Activated CD4-positive, alpha-beta T cell treated with anti-CD3 and anti-CD28 coated beads for 48 hours (primary cell): Measurements from ENCODE around the gene NFIA.

ENCODE experiments used
- DNase-seq: peaks from one replicate; pipeline ENCODE4 v3.0.0-alpha.2; 2020

NFIA gene

GRCh38 chr1:61085206-61085982 lies 3.0 kb downstream of the NFIA start:
- no peak for DNase-seq

DNA sequence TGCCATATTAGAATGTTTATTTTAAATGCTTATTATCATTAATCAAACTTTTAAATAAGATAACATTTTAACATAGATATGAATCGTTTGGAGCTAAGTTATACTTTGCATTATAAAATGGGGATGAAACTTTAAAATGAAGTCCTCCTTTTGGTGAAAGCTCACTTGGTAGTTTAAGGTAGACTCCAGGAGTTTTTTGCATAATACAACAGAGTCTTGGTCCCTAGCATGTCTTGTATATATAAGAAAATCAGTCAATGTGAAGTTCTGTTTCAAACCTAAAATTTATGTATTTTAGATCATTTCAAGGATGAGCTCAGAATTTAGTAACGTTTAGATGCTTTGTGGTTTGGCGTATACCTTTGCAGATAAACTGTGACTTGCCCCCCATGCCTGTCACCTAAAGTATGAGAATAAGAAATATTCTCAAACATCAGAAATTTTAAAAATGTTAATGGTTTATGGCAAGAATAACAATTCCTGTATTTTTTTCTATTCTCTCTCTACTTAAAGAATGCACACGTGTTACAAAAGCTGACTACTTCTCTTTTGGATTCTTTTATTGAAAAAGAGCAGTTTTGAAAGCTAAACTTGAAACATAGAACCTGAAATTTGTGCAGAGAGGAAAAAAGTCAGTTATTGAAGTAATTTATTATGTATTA lies 3.8 kb downstream of the NFIA start:
- no peak for DNase-seq

GRCh38 chr1:61087571-61087970 lies 5.2 kb downstream of the NFIA start:
- DNase-seq: no peak

- DNase-seq: no peak
Observed at GRCh38 chr1:61088163-61088974, 6.0 kb downstream of the NFIA start.

- no peak for DNase-seq
Observed at GRCh38 chr1:61089338-61089737, 7.0 kb downstream of the NFIA start.

DNA sequence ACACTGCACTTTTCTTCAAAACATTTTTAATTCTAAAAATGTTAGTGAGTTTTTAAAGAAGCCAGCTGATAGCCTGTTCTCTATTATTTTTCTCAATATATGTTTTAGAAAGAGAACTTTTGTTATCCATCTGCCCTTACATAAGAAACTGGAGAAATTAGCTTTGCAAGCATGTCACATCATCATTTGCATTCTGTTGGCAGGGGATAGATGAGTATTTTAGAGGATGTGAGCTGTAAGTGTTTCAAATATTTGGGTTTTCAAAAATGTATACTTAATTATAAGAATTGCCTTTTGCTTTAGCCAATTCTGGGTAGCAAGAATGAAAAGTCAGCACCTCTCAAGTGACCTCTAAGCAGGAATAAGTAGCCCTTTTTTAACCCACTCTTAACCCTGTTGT lies 7.4 kb downstream of the NFIA start:
- no peak for DNase-seq

DNA sequence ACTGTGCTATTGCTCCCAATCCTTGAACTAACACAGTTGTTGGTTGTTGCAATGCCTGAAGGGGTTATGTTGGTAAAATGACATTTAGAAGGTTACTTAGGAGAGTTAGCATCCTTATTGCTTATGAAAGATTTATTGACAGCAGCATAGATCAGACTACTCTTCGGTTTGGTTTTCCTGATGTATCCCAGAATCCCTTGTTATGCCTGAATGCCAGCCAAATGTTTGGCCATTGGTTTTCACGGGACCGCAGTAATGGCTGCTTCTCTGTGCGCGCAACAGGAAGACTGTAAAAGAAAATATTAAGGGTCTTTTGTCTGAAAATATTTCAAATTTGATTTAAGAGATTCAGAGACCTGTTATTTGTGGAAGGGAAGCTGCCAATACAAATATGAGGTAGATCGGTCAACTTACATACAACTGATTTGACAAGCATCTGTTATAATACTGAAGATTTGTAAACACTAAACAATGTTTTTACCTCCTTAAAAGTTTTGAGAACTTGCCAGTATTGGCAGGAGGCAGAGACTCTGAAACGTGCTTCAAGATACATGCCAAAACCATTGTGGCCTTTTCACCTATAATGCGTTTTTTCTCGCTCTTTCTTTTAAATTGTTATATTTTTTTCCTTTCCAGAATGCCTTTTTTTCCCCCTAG lies 8.3 kb downstream of the NFIA start:
- no peak for DNase-seq

GRCh38 chr1:61091455-61091854 lies 9.1 kb downstream of the NFIA start:
- DNase-seq: no peak

DNA sequence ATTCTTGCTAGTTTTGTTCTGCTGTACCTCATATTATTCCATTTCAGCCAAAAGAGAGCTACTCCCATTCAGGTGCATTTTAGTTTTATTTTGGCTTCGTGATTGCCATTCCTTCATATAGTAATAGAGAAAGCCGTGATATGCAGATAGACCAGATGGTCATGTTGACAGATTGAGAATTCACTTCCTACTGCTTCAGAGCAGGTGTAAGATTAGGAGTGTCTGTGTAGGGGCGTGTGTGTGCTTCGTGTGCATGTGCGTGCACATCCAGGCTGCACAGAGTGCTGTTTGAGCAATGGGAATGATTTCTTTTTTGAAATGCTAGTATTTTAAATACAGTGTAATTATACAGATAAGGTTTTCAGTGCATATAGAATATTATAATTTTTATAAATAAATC lies 10.3 kb downstream of the NFIA start:
- no peak for DNase-seq

DNA sequence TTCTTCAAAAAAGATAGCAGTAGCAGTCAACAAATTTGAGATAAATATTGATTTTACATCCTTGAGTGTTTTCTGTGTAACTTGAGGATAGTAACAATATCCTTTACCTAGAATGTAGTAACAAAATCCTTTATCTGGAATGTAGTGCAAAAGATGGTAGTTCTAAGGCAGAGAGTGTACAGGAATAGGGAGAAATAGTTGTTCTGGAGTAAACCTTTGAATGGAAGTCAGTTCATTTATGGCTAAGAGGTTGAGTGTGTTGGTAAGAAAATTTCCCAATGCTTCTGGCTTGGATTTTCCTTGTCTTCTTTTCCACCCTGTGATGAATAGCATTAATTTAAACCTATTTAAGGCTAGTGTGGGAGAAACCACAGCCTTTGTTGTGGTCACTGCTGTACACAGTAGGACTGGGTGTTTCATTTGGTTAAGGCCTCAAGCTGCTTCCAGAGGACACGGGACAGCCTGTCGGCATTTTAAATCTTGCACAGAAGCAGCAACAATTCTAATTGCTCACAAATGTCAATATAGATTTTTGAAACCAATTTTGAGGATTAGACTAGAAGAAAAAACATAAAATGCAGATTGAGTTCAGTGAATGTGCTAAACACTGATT lies 11.3 kb downstream of the NFIA start:
- DNase-seq: no peak

GRCh38 chr1:61094677-61095469 lies 12.5 kb downstream of the NFIA start:
- DNase-seq: no peak

DNA sequence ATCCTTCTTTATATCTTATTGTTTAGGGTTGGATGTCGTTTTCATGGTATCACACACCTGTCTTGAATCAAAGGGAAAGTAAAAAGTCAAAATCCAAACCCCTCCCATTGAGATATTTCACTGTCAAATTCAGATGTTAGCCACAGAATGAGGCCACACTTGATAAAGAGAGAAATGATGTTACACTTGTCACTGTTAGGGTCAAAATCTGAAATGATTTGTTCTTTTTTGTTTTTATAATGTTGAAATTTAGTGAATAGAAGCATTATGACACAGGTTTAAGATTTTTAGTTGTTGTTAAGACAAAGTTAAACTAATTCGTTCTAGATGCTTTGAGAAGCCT lies 13.1 kb downstream of the NFIA start:
- DNase-seq: no peak

DNA sequence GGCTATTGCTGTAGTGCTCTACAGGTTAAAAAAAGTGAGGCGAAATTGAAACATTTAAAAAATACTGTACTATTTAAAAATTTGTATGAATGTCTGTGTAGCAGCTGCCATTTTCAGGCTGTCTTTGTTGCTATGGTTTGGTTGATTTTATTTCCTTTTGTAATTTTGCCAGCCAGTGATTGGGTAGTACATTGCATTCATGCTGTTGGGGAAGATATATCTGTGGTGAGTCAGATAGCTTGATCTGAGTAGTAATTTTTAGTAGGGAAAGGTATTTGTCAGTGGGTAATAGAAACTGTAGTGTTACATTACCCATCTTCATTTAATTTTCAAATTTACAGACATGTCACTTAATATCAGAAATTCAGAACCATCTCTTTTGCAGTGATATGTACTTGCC lies 15.0 kb downstream of the NFIA start:
- DNase-seq: no peak

GRCh38 chr1:61097722-61098121 lies 15.4 kb downstream of the NFIA start:
- no peak for DNase-seq

- DNase-seq: no peak
Observed at GRCh38 chr1:61098333-61098732, 16.0 kb downstream of the NFIA start.

DNA sequence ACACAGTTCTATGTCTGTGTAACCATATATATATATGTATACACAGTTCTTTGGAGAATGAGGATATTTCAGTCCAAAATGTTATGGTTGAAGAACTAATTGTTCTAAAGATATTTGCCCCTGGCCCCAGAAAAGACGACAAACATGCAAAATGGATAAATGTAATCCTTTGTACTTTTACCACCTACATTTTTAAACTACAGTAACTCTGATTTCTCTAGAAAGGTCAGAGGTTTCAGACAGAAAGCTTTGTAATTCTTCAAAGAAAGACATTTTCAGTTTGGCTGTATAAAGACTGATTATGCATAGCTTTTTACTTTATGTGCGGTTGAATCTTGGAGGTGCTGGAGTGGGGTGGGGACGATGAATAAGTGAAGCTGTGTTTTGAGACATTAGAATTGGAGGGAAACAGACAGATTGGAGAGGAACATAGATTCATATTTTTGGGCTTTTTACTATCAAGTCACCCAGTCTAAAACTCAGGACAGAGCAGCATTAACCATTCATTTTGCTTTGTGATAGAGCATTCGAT lies 16.6 kb downstream of the NFIA start:
- no peak for DNase-seq

GRCh38 chr1:61100578-61100977 lies 18.2 kb downstream of the NFIA start:
- DNase-seq: no peak

- DNase-seq: no peak
Observed at GRCh38 chr1:61101536-61101935, 19.2 kb downstream of the NFIA start.

DNA sequence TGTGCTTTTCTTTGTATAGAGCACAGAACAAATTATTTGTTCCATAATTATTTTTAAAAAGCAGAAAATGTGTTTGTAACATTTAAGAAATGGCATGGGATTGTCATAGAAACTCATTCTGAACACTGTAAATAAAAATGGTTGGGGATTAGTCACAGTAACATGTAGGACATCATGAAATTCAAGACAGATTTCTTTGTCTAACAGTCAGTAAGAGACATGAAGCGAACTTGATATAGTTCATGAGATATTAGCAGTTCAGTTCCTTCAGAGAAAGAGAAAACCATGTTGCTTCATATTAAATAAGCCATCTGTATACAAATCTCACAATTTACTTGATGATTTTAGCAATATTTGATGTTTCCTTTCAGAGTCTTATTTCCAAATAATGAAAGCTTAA lies 19.7 kb downstream of the NFIA start:
- DNase-seq: no peak

GRCh38 chr1:61102621-61103020 lies 20.3 kb downstream of the NFIA start:
- DNase-seq: no peak

DNA sequence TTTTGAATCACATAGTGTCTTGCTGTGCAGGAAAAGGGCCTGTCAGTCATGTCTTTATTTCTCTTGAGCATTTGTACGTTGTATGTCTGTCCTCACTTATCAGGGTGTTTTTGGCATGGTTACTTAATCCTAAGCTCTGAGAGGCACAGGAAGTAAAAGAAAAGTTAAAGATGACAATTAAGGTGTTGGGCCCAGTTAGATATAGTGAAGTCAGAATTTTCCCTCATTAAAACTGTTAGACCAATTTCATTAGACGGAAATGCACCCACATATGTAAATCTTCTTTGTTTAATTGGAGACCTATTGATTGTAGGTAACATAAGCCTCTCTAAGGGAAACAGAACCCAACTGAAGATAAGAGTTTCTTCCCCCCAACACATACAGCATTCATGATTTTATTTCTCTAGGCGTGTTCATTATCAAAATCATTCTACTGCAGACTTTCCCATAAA lies 21.9 kb downstream of the NFIA start:
- DNase-seq: no peak

- DNase-seq: no peak
Observed at GRCh38 chr1:61107638-61108037, 25.3 kb downstream of the NFIA start.
